HG03280 (cell line): ENCODE results near the gene CCDC197.

Experiments
- ATAC-seq: cut with Tn5 transposase; IDR thresholded peaks from one replicate; pipeline ENCODE4 v1.9.1; 2021; ENCODE audit warnings: mild to moderate bottlenecking, moderate library complexity; ENCODE audit not compliant: unreplicated experiment

The CCDC197 gene

GRCh38 chr14:93997916-93998870, 1.1 kb downstream of the CCDC197 start:
- no peak for ATAC-seq

- ATAC-seq, result no peak
Observed at GRCh38 chr14:93998871-93999403, 1.8 kb downstream of the CCDC197 start.

DNA sequence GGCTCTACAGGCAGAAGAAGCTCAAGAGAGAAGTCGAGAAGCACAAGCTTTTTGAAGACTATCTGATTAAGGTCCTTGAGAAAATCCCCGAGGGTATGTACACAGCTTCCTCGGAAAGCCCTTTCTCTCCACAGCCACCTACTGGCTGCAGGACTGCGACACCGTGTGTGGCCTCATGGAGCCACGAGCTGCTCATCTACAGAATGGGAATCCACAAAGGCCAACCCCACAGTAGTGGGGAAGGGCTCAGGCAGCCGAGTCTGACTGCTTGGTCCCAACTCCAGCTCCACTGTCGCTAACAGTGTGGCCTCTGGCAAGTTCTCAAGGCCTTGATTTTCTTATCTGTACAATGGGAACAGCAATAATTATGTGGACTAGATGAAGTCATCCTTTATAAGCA, 2.5 kb downstream of the CCDC197 start:
- no peak for ATAC-seq

DNA sequence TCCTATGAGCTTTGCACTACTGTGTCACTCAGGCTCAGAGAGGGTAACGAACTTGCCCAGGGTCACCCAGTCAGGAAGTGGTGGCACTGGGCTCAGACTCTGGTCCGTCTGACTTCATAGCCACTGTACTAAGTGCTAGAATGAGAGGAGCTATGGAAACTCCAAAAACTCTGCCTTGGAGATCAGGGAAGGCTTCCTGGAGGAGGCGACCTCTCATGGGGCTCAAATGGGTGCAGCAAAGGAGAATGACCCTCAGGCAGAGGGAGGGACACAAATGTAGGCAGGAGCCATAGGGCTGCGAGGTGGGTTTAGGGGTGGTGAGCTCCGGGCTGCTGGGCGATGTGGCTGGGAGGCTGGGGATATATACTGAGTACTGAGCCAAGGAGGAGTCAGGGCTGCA, 3.2 kb downstream of the CCDC197 start:
- no peak for ATAC-seq

GRCh38 chr14:94001016-94001415, 3.9 kb downstream of the CCDC197 start:
- ATAC-seq, result no peak

- peak; percentile 56 for ATAC-seq
Observed at GRCh38 chr14:94001501-94002396, 4.6 kb downstream of the CCDC197 start.

DNA sequence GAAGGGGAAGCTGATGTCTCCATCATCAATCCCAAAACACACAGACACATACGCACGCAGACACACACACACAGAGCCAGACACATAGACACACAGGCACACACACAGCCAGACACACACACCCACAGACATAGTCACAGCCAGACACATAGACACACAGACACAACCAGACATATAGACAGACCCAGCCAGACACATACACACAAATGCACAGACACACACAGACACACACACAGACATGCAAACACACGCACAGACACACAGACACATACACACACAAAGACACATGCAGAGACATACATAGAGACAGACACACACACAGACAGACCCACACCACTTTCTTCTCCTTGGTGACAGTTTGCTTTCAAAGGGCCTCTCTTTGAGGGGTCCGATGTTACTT, 6.3 kb downstream of the CCDC197 start:
- no peak for ATAC-seq

- ATAC-seq, result no peak
Observed at GRCh38 chr14:94004015-94004414, 6.9 kb downstream of the CCDC197 start.

DNA sequence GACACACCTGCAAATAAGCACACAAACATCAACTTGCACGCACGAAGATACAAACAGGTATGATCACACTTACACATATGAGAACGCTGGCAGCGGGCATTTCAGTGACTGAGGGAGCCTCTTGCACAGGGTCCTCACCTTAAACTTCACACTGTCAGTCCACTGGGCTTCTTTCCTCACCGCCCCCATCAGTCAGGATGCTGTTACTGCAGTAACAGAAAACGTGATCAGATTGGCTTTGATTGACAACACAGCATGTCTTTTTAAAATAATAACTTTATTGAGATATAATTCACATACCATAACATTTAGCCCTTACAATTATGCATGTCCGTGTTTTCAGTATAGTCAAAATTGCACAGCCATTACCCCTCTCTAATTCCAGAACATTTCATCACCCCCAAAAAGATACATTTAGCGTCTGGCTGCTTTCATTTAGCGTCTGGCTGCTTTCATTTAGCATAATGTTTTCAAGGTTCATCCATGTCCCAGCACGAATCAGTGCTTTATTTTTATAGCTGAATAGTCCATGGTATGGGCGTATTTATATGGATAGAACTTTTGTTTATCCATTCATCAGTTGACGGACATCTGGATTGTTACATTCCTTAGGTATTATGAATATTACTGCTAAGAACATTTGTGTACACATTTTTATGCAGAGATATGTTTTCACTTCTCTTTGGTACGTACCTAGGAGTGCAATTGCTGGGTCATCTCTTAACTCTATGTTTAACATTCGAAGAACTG, 8.4 kb downstream of the CCDC197 start:
- no peak for ATAC-seq

GRCh38 chr14:94008234-94008633, 11.1 kb downstream of the CCDC197 start:
- no peak for ATAC-seq

- peak; percentile 44 for ATAC-seq
Observed at GRCh38 chr14:94009767-94010166, 12.7 kb downstream of the CCDC197 start.

- ATAC-seq, result no peak
Observed at GRCh38 chr14:94010625-94011024, 13.5 kb downstream of the CCDC197 start.

DNA sequence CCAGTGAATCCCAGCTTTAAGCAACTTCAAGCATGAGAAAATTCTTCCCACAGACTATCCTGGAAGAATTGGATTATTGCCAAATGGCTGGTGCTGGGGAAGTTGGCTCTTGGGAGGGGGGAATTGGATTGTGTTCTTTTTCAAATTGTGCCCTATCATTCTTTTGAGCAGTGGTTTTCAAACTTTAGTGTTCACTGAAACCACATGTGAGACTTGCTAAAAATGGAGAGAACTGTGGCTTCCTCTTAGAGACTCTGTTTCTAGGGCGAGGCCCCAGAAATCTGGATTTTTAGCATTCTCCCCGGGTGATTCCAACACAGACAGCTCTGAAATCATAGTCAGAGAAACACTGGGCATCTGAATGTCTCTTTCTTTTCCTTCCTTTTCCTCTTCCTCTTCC, 14.7 kb downstream of the CCDC197 start:
- no peak for ATAC-seq

DNA sequence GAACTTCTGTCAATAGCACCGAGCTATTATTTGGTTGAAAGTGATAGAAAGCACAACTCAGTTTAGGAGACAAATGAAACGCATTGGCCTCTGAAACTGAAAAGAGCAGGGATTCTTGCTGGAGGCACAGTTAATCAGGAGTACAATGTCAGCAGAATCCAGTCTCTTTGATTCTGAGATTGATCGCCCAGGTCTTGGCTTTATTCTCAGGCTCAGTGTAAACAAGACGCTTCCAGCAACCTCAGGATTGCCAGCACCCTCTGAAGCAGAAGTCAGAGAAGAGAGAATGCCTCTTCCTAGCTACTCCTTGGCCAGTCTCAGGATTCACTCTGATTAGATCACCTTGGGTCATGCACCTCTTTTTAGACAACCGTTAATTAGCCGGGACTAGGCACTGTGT, 17.3 kb downstream of the CCDC197 start:
- no peak for ATAC-seq

DNA sequence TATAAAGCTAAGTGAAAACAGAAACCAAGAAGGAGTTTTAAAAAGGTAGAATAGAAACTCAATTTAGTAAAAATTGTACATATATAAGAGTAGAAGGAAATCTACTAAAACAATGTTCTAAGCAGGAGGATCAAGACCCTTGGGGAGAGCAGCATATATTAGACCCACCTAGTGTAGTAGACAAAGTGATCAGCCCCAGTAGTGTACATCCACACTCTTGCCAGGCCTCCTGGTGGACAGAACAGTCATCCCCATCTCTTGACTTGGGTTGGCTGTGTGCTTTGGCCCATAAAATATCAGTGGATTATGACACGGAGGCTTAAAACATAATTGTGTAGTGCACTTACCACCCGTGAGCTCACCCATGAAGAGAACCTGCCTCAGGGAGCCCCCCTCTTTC, 18.1 kb downstream of the CCDC197 start:
- ATAC-seq, result no peak

DNA sequence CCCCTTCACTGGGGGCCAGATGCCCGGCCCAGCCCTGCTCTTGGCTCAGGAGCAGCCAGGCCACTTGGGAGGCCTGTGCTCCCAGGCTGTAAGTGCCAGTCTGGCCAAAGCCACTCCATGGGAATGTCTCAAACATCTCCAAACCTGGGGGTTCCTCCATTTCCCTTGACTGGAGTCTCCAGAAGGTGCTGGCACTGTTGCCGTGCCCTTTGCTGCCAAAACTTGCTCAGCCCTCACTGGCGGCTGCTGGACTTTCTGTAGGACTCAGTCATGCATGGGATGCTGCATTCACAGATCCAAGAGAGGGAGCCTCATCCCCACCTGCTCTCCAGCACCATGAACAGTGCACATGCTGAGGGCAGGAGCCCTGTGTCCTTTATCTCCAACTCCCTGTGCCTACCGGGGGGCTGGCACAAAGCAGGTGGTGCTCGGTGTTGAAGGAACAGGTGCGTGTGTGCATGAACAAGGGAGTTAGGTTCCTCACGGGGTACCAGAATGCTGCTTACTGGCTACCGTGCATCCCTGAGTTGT, 19.4 kb downstream of the CCDC197 start:
- no peak for ATAC-seq

DNA sequence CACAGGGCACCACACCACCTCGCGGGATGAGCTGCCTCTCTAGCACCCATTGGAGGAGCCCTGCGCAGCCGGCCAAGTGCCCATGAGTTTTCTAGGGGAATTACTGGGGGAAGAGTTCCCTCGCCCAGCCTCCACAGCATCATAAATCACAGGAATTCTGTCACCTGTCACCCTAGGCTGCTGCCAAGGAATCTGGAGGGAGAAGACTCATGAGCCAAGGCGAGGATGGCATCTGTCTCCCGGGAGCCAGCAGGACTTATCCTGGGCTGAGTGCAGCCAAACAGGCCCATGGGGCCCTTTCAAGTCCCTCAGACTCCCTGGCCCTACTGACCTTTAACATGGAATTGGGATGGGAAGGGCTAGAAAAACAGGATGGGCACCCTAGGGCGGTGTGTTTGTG, 21.2 kb downstream of the CCDC197 start:
- no peak for ATAC-seq

DNA sequence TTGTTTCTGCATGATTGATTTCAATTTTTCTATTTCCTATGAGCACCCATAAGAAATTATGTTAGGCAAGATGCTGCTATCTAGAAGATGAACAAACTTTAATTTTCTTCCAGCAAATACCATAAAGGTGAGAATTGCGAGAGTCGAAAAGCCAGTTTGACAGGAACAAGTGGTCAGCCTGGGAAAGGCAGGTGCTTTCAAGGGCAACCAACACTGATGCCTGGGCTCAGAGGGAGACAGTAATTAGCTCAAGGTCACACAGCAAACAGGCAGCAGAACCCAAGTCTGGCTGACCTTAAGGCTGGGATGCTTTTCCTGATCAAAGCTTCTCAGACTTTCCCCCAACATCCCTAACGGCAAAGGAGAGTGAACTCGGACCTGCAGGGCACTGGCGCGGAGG, 22.2 kb downstream of the CCDC197 start:
- no peak for ATAC-seq

DNA sequence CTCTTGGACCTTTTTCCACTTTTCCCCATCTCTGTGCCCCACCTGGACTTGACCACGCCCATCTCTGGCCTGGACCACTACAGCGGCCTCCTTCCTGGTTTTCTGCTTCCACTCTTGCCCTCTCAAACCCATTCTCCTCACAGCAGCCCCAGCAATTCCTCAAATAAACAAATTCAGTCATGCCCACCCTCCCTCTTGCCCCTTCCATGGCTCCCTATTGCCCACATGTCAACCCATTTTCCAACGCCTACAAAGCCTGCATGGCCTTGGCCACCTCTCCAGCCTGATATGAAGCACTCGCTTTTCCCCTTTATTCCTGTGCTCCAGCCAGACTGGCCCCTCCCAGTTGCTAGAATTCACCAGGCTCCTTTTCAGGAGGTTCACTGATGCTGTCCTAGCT, 23.2 kb downstream of the CCDC197 start:
- ATAC-seq, result no peak

DNA sequence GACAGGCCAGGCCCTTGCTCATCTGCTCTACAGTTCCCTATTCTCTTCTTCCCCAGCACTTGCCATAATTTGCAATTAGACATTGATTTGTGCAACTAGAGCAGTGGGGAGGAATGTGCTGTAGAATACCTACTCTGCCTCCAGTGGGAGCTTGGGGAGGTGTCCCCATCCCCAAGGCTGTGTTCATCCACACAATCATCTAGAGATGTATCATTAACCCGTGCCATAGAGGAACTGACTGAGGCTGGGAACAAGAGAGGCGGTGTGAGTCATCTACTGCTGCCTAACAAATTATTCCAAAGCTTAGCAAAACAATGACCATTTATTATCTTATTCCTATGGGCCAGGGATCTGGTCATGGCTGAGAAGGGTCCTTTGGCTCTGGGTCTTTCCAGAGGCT, 23.9 kb downstream of the CCDC197 start:
- ATAC-seq, result no peak
